NCI-H82 treated with DMSO at 0.1 percent for 48 hours (cell line): ENCODE measurements around the gene FADS6.
A peak's percentile ranks its signal among the peaks of the same experiment; 100 is the strongest.
"Not testable (repeated sequence)": the region's sequence is repeated elsewhere in the genome, so short reads cannot be mapped to it uniquely, and the experiment has no call there.

Experiments
- DNase-seq: peaks from one replicate; lab custom pipeline; 2025; ENCODE audit not compliant: unreplicated experiment; lab: John Stamatoyannopoulos, UW

FADS6 gene

DNA sequence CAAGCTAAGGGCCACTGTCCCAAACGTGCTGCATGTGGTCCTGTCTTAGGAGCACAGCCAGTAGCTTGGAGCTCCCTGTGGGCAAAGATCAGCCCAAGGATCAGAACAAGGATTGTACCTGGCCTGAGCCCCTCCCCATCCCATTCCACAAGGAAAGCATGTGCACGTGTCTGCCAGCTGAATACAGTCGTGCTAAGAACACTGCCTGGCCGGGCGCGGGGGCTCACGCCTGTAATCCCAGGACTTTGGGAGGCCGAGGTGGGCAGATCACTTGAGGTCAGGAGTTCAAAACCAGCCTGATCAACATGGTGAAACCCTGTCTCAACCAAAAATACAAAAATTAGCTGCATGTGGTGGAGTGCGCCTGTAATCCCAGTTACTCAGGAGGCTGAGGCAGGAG is 23.4 kb downstream of the FADS6 start:
- not testable (repeated sequence) for DNase-seq

DNA sequence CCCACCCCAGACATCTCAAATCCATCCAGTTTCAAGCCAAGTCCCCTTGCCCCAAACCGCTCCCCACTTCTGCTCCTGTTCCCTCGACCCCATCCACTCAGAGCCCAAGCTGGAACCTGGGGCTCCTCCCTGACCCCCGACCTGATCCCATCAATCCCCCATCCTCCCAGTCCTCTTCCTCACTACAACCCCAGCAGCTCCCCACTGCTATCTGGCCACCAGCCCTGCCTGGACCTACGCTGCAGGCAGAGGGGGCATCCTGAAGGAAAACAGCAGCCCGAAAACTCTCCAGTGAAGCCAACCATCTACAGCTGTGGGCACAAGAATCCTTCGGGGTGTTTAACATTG is 24.6 kb downstream of the FADS6 start:
- no peak for DNase-seq

- DNase-seq, result no peak
Measured at GRCh38 chr17:74868251-74868907, 25.1 kb downstream of the FADS6 start.

DNA sequence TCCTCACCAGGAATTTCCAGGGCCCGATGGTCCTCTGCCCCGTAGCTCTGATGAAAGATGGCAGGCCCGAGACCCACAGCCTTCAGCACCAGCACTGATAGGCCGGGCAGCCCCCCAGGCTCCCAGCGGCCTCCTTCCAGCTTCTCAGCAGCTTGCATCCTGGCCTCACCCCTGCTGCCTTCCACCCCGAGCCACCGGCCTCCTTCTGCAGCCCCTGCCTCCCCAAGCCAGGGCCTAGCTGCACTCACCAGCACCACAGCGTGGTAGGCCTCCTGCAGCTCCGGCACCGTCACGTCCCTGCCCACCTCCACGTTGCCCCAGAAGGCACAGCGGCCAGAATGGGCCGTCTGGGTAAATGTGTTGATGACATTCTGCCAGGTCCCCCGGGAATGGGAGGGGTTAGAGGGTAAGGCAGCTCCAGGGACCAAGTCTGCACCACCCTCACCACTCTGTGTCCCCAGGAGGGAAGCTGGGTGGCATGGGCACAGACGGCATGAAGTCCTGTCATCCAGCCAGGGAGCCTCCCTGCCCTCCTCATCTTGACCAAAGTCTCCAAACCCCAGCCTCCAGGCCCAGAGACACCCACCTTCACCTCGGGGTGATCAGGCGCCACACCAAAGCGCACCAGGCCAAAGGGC is 27.1 kb downstream of the FADS6 start:
- no peak for DNase-seq

- DNase-seq, result no peak
Measured at GRCh38 chr17:74865504-74866197, 27.8 kb downstream of the FADS6 start.

DNA sequence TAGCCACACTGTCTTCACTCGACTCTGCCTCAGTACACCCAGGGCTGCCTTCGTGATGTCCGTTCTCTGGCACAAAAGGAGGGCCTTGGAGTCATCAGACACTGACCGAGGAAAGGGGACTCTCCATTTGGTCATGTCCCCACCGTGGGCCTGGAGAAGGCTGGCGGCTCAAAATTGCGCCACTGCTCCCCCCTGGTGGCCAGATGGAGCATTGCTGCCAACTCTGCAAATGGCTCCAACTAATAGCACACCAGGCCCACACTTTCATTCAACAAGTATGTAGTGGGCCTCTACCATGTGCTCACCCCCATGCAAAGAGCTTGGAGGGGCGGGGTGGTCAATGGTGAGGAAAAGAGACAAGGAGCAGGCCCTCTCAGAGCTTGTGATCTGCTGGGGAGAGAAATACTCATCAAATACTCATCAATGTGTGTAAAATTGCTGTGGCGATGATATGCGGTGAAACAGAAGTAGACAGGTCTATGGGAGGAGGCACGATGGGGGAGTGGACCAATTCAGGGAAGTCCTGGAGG is 28.5 kb downstream of the FADS6 start:
- peak; percentile 13 for DNase-seq

- DNase-seq, result no peak
Measured at GRCh38 chr17:74864297-74864865, 29.1 kb downstream of the FADS6 start.

DNA sequence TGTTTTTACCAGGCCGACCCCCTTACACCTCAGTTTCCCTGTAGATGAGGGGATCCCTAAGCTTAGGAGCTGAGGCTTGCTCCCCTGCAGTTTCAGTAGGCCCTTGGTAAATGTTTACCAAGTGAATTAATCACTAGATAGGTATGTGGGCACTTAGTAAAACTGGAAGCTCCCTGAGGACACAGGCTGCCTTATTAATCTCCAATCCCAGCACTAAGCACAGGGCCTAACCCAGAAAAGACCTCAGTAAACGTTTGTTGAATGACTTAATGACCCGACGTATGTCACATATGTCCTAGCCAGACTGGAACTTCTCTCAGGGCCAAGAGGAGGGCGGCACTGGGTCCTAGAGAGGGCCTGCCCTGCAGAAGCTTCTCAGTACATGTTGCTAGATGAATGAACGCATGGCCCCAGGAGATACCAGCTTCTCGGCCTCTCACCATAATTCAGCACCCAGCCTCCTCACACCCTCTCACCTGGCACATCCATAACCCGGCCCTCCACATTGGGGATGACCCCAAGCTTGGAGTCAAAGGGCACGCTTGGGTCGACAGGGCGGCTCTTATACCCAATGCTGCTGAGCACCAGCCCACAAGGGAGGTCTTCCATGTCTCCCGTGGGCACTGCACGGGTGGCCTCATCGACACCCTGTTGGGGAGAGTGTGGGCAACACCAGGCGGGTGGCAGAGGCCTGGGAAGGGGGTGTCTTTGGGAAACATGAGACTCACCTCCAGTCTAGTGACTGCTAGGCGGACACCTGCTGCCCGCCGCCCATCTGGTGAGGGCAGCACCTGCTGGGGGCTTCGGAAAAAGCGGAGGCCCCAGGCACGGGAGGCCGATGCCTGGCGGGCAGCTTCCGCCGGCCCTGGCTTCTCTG is 29.8 kb downstream of the FADS6 start:
- no peak for DNase-seq

- DNase-seq, result no peak
Measured at GRCh38 chr17:74862919-74863318, 30.5 kb downstream of the FADS6 start.

- DNase-seq, result peak; percentile 22
Measured at GRCh38 chr17:74862108-74862901, 31.1 kb downstream of the FADS6 start.

- no peak for DNase-seq
Measured at GRCh38 chr17:74861662-74862107, 31.7 kb downstream of the FADS6 start.

GRCh38 chr17:74860872-74861661 is 32.4 kb downstream of the FADS6 start:
- DNase-seq, result no peak

DNA sequence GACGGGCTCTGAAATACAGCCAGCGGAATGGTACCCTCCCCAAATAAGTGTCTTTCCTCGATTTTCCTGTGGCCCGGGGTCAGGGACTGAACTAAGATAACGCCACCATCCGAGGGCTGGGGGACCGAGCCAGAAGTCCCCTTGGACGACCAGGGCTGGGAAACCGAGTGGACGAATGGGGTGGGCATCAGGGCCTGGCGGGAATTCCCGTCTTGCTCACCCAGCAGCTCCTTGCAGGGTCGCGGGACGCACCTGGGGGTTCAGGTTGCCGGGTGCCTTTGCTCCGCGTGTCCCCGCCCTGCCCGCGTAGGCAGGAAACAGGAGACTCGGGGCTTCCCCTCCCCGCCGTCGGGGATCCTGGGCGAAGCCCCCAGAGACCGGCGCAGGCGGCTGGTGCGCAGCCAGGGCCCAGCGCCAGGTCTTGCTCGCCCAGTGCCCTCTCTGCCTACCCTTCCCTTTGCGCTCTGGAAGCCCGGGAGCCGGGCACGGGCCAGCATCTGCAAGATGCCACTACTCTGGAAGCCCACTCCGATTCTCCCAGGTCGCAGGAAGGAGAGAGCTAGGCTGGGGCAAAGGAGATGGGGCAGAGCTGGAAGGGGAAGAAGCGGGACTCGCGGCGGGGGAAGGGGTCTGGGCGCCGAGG is 33.1 kb downstream of the FADS6 start:
- no peak for DNase-seq

GRCh38 chr17:74859459-74860228 is 33.8 kb downstream of the FADS6 start, which contains the start of gene GRIN2C:
Gene GRIN2C (minus strand): TSS chr17:74859885. CDS start chr17:74855092, 4,793 bp downstream.
- DNase-seq, result no peak

DNA sequence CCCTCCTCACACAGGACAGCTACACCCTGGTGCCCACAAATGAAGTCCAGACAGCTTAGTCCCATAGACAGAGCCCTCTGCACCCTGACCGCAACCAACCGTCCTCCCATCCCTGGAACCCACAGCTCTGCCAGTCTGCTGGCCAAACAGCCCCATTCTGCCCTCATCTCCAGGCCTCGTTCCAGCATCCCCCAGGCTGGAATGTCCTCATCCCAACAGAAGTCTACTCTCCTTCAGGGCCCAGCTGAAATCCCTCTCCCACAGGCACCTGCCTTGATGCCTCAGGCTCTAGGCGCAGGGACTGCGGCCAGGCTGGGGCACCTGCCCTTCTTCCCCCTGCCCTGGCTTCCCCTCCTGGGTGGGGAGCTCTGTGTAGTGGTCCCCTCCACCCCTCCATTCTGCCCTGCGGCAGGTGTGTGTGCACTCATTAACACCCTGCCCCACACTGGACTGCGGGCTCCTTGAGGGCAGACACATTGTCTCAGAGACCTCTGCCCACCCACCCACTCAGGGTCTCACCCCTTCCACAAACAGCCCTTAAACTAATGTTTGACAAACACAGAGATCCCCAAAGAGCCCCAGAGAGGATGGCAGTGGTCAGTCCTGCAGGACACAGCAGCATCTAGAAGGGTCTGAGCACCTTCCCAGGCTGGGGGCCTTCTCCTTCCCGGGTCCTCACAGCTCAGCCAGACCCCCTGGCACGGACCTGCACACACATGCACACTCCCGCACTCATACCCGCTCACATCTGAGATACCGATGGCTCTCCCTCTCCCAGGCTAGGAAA is 34.6 kb downstream of the FADS6 start:
- DNase-seq, result no peak

DNA sequence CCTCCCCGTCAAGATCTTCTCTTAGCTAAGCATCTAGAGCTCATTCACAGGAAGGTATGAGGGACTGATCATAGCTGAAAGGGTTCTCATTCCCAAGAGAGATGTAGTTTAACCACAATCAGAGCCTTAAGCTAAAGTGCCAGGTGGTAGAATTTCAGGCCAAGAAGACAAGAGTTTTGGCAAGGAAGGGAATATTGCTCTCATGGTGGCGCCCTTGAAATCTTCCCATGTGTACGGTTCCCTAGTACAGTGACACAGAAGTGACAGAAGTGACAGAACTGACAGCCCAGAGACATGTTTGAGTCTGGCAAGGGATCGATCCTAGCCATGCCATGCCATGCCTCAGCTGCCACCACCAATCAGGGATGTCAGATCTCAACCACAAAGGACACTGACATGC is 36.2 kb downstream of the FADS6 start:
- DNase-seq, result no peak

DNA sequence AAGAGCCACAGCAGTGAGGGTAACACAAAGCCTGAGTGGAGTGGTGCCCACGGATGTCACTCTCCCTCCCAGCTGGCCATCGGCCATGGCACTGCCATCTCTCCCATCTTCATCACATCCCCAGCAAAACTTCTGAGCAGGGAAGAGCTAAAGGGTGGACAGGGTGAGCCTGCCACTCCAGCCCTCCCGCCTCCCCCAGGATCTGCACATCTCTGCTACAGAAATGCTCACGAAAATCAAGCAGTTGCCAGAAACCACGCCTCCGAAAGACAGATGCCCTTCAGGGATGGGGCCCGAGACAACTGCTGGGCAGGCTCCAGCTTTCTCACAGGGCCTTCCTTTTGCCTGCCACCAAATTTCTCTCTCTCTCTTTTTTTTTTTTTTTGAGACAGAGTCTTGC is 37.3 kb downstream of the FADS6 start:
- DNase-seq, result no peak
